ENCODE results near the gene CRTC3.

DNA sequence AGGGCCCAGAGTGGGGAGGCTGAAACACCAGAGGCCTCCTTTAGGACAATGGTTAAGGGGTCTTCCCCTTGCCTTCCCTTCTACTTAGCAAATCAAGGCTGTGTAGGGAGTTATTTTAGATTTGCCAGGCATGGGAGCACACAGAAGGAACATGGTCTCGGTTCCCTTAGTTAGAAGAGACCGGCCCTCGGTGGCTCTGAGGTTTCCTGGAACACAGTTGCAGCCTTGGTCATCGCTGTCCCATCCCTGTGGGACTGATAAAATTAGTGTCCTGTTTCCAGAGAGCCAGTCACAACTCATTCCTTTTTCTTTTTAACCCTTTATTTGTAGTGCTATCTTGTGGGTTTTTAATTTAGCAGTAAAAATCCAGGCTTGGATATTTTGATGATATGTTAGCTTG is 81.4 kb downstream of the CRTC3 start:
- TF ChIP-seq, protein P1, sequence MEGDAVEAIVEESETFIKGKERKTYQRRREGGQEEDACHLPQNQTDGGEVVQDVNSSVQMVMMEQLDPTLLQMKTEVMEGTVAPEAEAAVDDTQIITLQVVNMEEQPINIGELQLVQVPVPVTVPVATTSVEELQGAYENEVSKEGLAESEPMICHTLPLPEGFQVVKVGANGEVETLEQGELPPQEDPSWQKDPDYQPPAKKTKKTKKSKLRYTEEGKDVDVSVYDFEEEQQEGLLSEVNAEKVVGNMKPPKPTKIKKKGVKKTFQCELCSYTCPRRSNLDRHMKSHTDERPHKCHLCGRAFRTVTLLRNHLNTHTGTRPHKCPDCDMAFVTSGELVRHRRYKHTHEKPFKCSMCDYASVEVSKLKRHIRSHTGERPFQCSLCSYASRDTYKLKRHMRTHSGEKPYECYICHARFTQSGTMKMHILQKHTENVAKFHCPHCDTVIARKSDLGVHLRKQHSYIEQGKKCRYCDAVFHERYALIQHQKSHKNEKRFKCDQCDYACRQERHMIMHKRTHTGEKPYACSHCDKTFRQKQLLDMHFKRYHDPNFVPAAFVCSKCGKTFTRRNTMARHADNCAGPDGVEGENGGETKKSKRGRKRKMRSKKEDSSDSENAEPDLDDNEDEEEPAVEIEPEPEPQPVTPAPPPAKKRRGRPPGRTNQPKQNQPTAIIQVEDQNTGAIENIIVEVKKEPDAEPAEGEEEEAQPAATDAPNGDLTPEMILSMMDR (IDR thresholded peaks at IDR 0.05) = no peak
- TF ChIP-seq POLR2A (IDR thresholded peaks at IDR 0.05) = no peak
